Measurements from ENCODE around the gene NABP2.

NABP2 gene

GRCh38 chr12:56231184-56231582 is 7.0 kb downstream of the NABP2 start:
- no peak for DNase-seq (ENCODE audit: low read depth)
- H3K4me3 ChIP-seq (ENCODE audit: low read depth, low read length) = no peak overlapping the region
- no peak for TF ChIP-seq CTCF (conservative IDR thresholded peaks at IDR 0.05; ENCODE audit: low read depth, low read length)

GRCh38 chr12:56234746-56235436 is 10.7 kb downstream of the NABP2 start:
- DNase-seq (ENCODE audit: low read depth) = no peak
- H3K4me3 ChIP-seq (ENCODE audit: low read depth, low read length) = no peak overlapping the region
- TF ChIP-seq CTCF (conservative IDR thresholded peaks at IDR 0.05; ENCODE audit: low read depth, low read length) = no peak

- TF ChIP-seq CTCF (conservative IDR thresholded peaks at IDR 0.05; ENCODE audit: low read depth, low read length) = no peak
- DNase-seq (ENCODE audit: low read depth) = no peak
- no peak overlapping the region for H3K4me3 ChIP-seq (ENCODE audit: low read depth, low read length)
Measured at GRCh38 chr12:56236091-56236490, 11.9 kb downstream of the NABP2 start.

- H3K4me3 ChIP-seq (ENCODE audit: low read depth, low read length) = no peak overlapping the region
- no peak for TF ChIP-seq CTCF (conservative IDR thresholded peaks at IDR 0.05; ENCODE audit: low read depth, low read length)
- DNase-seq (ENCODE audit: low read depth) = no peak
Measured at GRCh38 chr12:56236985-56237384, 12.8 kb downstream of the NABP2 start.

DNA sequence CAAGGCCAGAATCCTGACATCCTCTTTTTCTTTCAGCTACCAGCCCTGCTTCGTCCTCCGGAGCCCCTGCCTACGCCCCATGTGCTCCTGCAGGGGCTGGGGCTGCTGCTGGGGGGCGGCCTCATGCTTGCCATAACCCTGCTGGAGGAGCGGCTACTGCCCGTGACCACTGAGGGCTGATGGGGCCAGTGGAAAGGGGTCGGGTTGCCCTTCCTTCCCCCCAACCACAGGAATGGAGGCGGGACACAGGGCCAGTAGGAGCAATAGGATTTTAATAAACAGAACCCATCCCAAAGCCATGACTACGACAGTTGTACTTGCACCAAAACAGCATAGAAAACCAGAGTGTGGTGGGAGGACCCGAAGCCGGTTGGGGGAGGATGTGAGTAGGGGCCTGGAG is 13.4 kb downstream of the NABP2 start:
- H3K4me3 ChIP-seq (ENCODE audit: low read depth, low read length) = no peak overlapping the region
- DNase-seq (ENCODE audit: low read depth) = peak; percentile 27
- no peak for TF ChIP-seq CTCF (conservative IDR thresholded peaks at IDR 0.05; ENCODE audit: low read depth, low read length)

DNA sequence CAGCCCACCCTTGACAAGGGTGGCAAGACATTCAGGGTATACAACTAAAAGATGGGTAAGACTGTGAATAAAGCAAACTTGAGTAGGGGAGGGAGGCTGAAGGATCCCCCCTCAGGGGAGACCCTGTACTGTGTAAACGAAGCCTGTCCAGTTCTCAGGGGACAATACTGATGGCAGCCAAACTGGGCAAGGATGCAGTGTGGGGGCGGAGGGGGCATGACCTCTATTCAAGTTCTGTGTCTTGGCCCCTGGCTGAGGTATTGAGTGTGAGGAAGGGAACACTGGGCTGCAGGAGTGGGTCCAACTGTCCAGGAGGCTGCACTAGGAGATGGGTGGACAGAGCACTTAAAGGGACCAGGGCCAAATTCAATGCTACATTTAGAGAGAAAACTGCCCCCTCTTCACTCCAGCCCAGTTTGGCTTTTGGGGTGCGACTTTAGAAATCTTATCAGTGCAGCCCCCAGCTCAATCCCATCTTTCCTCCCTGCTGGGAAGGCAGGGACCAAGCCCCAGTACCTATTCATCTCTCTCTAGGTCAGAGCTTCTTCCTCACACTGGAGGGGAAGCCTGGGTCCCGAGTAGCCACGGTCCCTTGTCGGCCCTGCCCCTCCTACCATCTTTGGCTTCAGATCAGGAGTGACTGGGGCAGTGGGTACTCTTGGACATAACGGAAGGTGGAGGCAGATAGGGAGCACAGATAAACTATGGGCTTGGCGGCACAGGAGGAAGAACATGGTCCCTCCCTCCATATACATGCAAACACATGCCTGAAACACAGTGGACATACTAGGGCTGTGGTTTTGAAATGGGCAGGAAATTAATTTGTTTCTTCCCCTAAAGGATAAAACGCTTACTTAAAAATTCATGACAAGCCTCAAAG is 17.5 kb downstream of the NABP2 start:
- H3K4me3 ChIP-seq (ENCODE audit: low read depth, low read length) = no peak overlapping the region
- DNase-seq (ENCODE audit: low read depth) = no peak
- TF ChIP-seq CTCF (conservative IDR thresholded peaks at IDR 0.05; ENCODE audit: low read depth, low read length) = no peak
